B cell (primary cell): ENCODE results near the gene ZBBX. TPM values are rescaled to one million over a fixed set of nuclear protein-coding genes. Genes with fewer than 3 reads are reported as not detected.

Experiments
- ATAC-seq: fragments of 200-7000 bp; cut with Tn5 transposase; one replicate; pipeline ENCODE4 v1.10.0; 2021; ENCODE audit warnings: low read depth, mild to moderate bottlenecking, moderate number of reproducible peaks, moderate library complexity
- CTCF ChIA-PET: fragments of 350-600 bp; sonication (Branson Sonifier 250); formaldehyde crosslinking; loops from one replicate; lab custom pipeline; 2021; ENCODE audit warnings: antibody characterized with exemption, inconsistent platforms; lab: Charles Lee
- POLR2A ChIA-PET: fragments of 350-600 bp; sonication (Branson Sonifier 250); formaldehyde crosslinking; loops from one replicate; lab custom pipeline; 2021; ENCODE audit warnings: antibody characterized with exemption; lab: Charles Lee
- DNase-seq: peaks from one replicate; pipeline ENCODE4 v3.0.0; 2013
- H2AFZ ChIP-seq: 2 replicates; pipeline ENCODE4 v1.6.1; 2012; ENCODE audit warnings: mild to moderate bottlenecking, low read depth, low read length; ENCODE audit not compliant: insufficient read depth, poor library complexity, severe bottlenecking
- H3K27ac ChIP-seq, 2 donors: 1 replicate in 1 of 2; 2 replicates in 1 of 2; pipeline ENCODE4 v1.5.1; 2012 to 2013; ENCODE audit warnings: low read length in 2 of 2, mild to moderate bottlenecking in 2 of 2, moderate library complexity in 1 of 2
- H3K27me3 ChIP-seq, 4 experiments: fragments of 200-600 bp in 1 of 4; sonication (generic) in 1 of 4; replicated peaks in 1 of 4; 1 replicate in 2 of 4; 2 replicates in 2 of 4; pipeline versions ENCODE4 v1.6.1 to v1.7.0; 2013 to 2016; ENCODE audit warnings: low read length in 3 of 4, mild to moderate bottlenecking in 2 of 4, mixed read lengths in 1 of 4, moderate library complexity in 1 of 4; ENCODE audit not compliant: insufficient read depth in 4 of 4, control insufficient read depth in 3 of 4; ENCODE audit errors: control extremely low read depth in 1 of 4
- H3K36me3 ChIP-seq, 2 experiments: replicated peaks in 1 of 2; 1 replicate in 1 of 2; 2 replicates in 1 of 2; pipeline versions ENCODE4 v1.6.1 to v1.7.1; 2013; ENCODE audit warnings: low read length in 1 of 2; ENCODE audit not compliant: insufficient read depth in 2 of 2, control insufficient read depth in 1 of 2; ENCODE audit errors: control extremely low read depth in 1 of 2, extremely low read depth in 1 of 2
- H3K4me1 ChIP-seq, 2 donors: fragments of 200-600 bp in 1 of 2; sonication (generic) in 1 of 2; 1 replicate in 1 of 2; 2 replicates in 1 of 2; pipeline versions ENCODE4 v1.5.1 to v1.6.1; 2013 to 2017; ENCODE audit warnings: low read length in 2 of 2; ENCODE audit not compliant: control insufficient read depth in 2 of 2, insufficient read depth in 2 of 2
- H3K4me2 ChIP-seq: replicated peaks from 2 replicates; pipeline ENCODE3; 2012; ENCODE audit warnings: mild to moderate bottlenecking, low read depth, low read length; ENCODE audit not compliant: poor library complexity, severe bottlenecking
- H3K4me3 ChIP-seq, 5 experiments: fragments of 200-600 bp in 1 of 5; sonication (generic) in 1 of 5; 1 replicate in 3 of 5; 2 replicates in 2 of 5; pipeline versions ENCODE4 v1.5.1 to v1.7.0; 2011 to 2016; ENCODE audit warnings: low read length in 4 of 5, mild to moderate bottlenecking in 4 of 5, low read depth in 2 of 5, control low read depth in 1 of 5, moderate library complexity in 1 of 5; ENCODE audit not compliant: insufficient read depth in 1 of 5; ENCODE audit errors: control extremely low read depth in 1 of 5, extremely low read depth in 1 of 5
- H3K79me2 ChIP-seq: fragments of 200-600 bp; sonication (generic); one replicate; pipeline ENCODE4 v1.6.0; 2016; ENCODE audit warnings: low read length; ENCODE audit not compliant: control insufficient read depth, insufficient read depth
- H3K9ac ChIP-seq: fragments of 200-600 bp; sonication (generic); 2 replicates; pipeline ENCODE4 v1.6.1; 2017; ENCODE audit warnings: mild to moderate bottlenecking, low read length, moderate library complexity
- H3K9me3 ChIP-seq, 3 donors: one replicate each; pipeline versions ENCODE4 v1.6.1 to v1.7.1; 2013; ENCODE audit warnings: low read length in 2 of 3; ENCODE audit not compliant: control insufficient read depth in 2 of 3, insufficient read depth in 1 of 3; ENCODE audit errors: control extremely low read depth in 1 of 3
- H4K20me1 ChIP-seq: 2 replicates; pipeline ENCODE4 v1.6.0; 2012; ENCODE audit warnings: mild to moderate bottlenecking, low read length; ENCODE audit not compliant: insufficient read depth, control insufficient read depth, poor library complexity, severe bottlenecking
- H3K27ac Mint-ChIP-seq: one replicate; pipeline ENCODE4 v1.8.0; 2021; ENCODE audit warnings: mixed read lengths
- H3K27me3 Mint-ChIP-seq: one replicate; pipeline ENCODE4 v1.8.0; 2021; ENCODE audit warnings: mixed read lengths
- H3K4me1 Mint-ChIP-seq: one replicate; pipeline ENCODE4 v1.8.0; 2021; ENCODE audit warnings: mixed read lengths
- H3K4me3 Mint-ChIP-seq: one replicate; pipeline ENCODE4 v1.8.0; 2021; ENCODE audit warnings: mixed read lengths
- H3K9me3 Mint-ChIP-seq: one replicate; pipeline ENCODE4 v1.8.0; 2022; ENCODE audit warnings: mixed read lengths; ENCODE audit not compliant: insufficient read depth
- EZH2 ChIP-seq: IDR thresholded peaks from 2 replicates; pipeline ENCODE4 v1.6.1; 2012; ENCODE audit warnings: borderline replicate concordance, low read depth, mild to moderate bottlenecking, moderate library complexity, low read length; ENCODE audit not compliant: insufficient read depth, poor library complexity, severe bottlenecking
- WGBS: methylation state at CpG from one replicate; pipeline ENCODE4 v1.1.5; 2013; ENCODE audit warnings: missing lambda C conversion rate; ENCODE audit not compliant: insufficient coverage; 5-methylcytosine and 5-hydroxymethylcytosine counted together
- intact Hi-C: fragments of 100-400 bp; cut with micrococcal nuclease; formaldehyde crosslinking; loops from one replicate; pipeline ENCODE4 v1.10.0; 2022
- polyA plus RNA-seq: library from polyadenylated mRNA; depleted of rRNA; stranded (reverse); fragments of >200 nt; gene quantifications from 2 replicates; pipeline ENCODE4 v1.2.3, GENCODE V29; 2012
- total RNA-seq, 2 donors: library from RNA; stranded (reverse); fragments of 120-200 nt in 1 of 2; gene quantifications; 1 replicate in 1 of 2; 2 replicates in 1 of 2; pipeline versions ENCODE4 v1.2.3 to v1.2.4, GENCODE V29; 2013 to 2022
- TF ChIP-seq, protein P1 (sequence below): fragments of 200-600 bp; IDR thresholded peaks from one replicate; pipeline ENCODE4 v1.8.0; 2022; ENCODE audit warnings: antibody characterized with exemption, mild to moderate bottlenecking

Gene ZBBX
- total and polyA plus RNA-seq, 2 donors (not counting 1 experiment from before 2014, with no cell fraction given): not detected

- H4K20me1 ChIP-seq: no peaks in the 10 kb centered on the region
- TF ChIP-seq, protein P1, sequence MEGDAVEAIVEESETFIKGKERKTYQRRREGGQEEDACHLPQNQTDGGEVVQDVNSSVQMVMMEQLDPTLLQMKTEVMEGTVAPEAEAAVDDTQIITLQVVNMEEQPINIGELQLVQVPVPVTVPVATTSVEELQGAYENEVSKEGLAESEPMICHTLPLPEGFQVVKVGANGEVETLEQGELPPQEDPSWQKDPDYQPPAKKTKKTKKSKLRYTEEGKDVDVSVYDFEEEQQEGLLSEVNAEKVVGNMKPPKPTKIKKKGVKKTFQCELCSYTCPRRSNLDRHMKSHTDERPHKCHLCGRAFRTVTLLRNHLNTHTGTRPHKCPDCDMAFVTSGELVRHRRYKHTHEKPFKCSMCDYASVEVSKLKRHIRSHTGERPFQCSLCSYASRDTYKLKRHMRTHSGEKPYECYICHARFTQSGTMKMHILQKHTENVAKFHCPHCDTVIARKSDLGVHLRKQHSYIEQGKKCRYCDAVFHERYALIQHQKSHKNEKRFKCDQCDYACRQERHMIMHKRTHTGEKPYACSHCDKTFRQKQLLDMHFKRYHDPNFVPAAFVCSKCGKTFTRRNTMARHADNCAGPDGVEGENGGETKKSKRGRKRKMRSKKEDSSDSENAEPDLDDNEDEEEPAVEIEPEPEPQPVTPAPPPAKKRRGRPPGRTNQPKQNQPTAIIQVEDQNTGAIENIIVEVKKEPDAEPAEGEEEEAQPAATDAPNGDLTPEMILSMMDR: no peak
- H3K9ac ChIP-seq: no peak overlapping the region
- 83% methylated on average over 1 of the region's 1 CpG for WGBS
- Mint-ChIP-seq H3K27ac (no peak overlapping the region), H3K4me1 (no peaks in the 10 kb centered on the region), H3K4me3 (no peak overlapping the region), H3K27me3 (peaks cover 6% of the 10 kb centered on the region), H3K9me3 (no peaks in the 10 kb centered on the region)
- DNase-seq: no peak
- no peak overlapping the region for H2AFZ ChIP-seq
- no peaks in the 10 kb centered on the region for H3K4me1 ChIP-seq
- POLR2A ChIA-PET: no interaction called here
- ATAC-seq: no peak
- CTCF ChIA-PET: no interaction called here
- H3K4me2 ChIP-seq: no peak overlapping the region
- intact Hi-C loops: no loop called here
- no peaks in the 10 kb centered on the region for H3K36me3 ChIP-seq
- no peak overlapping the region for H3K27ac ChIP-seq
- peaks cover 0 to 4% (median 0%) of the 10 kb centered on the region in 4 experiments for H3K27me3 ChIP-seq
- no peaks in the 10 kb centered on the region for H3K79me2 ChIP-seq
- no peaks in the 10 kb centered on the region for H3K9me3 ChIP-seq
- no peak overlapping the region for H3K4me3 ChIP-seq
These were observed 17.7 kb upstream of the ZBBX start for GRCh38 chr3:167397826-167398225.

DNA sequence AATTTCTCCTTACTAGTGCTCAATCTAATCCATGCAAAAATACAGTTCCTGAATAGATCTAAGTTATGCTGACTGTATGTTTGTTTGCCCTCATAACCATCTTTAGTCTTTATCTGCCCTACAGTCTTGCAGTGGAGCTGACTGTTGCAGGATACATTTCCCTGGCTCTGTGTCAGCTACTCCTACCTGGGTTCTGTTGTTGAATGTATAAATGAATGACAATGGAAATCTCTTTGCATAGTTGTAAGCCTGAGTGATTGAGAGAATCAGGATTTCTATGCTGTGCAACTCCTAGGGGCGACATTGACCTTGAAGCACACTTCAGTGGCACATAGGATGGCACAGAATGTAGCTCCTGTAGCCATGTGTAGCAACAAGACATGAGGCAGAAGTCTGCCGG is 16.0 kb upstream of the ZBBX start:
- no peak overlapping the region for H2AFZ ChIP-seq
- H3K36me3 ChIP-seq: no peaks in the 10 kb centered on the region
- no peak overlapping the region for H3K4me3 ChIP-seq
- H3K9ac ChIP-seq: no peak overlapping the region
- no peaks in the 10 kb centered on the region for H4K20me1 ChIP-seq
- no peaks in the 10 kb centered on the region for H3K9me3 ChIP-seq
- Mint-ChIP-seq H3K4me1 (no peaks in the 10 kb centered on the region), H3K4me3 (no peak overlapping the region), H3K9me3 (no peaks in the 10 kb centered on the region), H3K27me3 (peaks cover 9% of the 10 kb centered on the region), H3K27ac (no peak overlapping the region)
- H3K79me2 ChIP-seq: no peaks in the 10 kb centered on the region
- DNase-seq (no peak), ATAC-seq (no peak)
- H3K27ac ChIP-seq: no peak overlapping the region
- ChIA-PET POLR2A (no interaction called here), CTCF (interaction anchor here (1.1 kb wide), 1 partner anchor 16 kb away, joined by 3 read pairs; the partner anchor contains the start of gene ZBBX)
- no peaks in the 10 kb centered on the region for H3K4me1 ChIP-seq
- intact Hi-C loops: no loop called here
- 92% methylated on average over 1 of the region's 2 CpGs for WGBS
- no peak overlapping the region for H3K4me2 ChIP-seq
- H3K27me3 ChIP-seq: no peaks in the 10 kb centered on the region
- TF ChIP-seq, protein P1: no peak
- TF ChIP-seq EZH2: no peak
